Loucy (cell line): ENCODE results near the gene LINC01488.

Experiments used
- CTCF ChIP-seq: fragments of 200-600 bp; sonication (generic); conservative IDR thresholded peaks from 2 replicates; pipeline ENCODE4 v1.5.1; 2014; ENCODE audit warnings: mild to moderate bottlenecking, antibody characterized with exemption, low read length
- EZH2phosphoT487 ChIP-seq: fragments of 200-600 bp; IDR thresholded peaks from 2 replicates; pipeline ENCODE4 v1.6.1; 2018; ENCODE audit warnings: antibody characterized with exemption, mild to moderate bottlenecking, moderate library complexity, borderline replicate concordance

- no peak for TF ChIP-seq CTCF
- no peak for TF ChIP-seq EZH2phosphoT487
Observed at GRCh38 chr11:69540118-69541000, 58.9 kb downstream of the LINC01488 start.
